Myocyte (in vitro differentiated cells): ENCODE measurements around the gene COL4A2. TPM values are rescaled to one million over a fixed set of nuclear protein-coding genes. Genes with fewer than 3 reads are reported as not detected.

Experiments
- DNase-seq: peaks from one replicate; pipeline ENCODE4 v3.0.0-alpha.2; 2012; ENCODE audit warnings: low read depth
- total RNA-seq: library from RNA; depleted of rRNA; stranded (reverse); fragments of >200 nt; gene quantifications from 2 replicates; pipeline ENCODE4 v1.2.3, GENCODE V29; 2014

COL4A2 gene
- total RNA-seq, 1 donor from 2014 or later: 71.7 TPM

DNA sequence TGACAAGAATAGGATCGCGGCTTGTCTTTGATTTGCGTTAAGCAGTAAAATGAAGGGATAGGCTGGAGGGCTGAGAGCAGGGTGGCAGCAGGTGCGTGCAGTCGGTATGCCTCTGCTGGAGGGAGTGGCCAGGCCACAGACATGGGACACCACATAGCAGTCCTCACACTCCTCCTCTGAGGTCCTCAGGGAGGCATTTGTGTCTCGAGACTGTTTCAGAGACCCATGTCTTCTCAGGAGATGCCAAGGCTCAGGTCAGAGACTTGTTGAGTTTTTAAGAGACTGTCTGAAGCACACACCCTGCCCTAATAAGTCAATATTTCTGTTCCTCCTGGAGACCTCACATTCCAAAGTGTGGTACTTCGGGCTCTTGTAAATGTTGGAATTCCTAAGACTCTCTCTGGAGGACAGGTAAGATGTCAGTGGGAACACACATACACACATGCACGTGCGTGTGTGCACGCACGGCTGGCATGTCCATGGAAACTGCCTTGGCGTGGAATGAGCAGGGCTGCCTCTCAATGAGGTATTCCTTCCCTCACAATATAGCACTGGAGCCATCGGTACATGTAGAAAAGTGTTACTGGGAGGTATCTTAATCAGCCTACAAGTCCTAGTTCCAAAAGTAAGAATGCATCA lies 46.4 kb downstream of the COL4A2 start:
- peak; percentile 40 for DNase-seq

DNA sequence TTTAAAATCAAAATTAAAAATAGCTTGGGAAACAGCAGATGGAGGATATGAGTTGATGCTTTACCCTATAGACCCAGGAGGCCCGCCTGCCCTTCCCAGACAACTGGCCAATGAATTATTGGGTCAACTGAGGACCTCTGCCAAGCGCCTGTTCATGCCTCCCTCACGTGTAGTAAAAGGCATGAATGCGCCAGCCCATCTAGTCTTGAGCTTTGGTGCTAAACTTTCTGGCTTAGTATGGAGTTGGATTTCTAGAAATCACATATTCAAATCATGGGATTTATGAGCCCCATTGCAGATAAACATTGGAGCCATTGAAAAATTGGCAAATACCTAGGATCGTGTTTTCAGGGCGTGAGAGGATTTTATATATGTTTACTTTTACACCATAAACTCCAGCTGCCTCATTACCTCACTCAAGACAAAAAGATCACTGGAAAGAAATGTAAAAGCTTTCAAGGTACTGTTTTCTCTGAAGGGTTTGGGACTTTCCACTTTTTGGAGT lies 47.1 kb downstream of the COL4A2 start:
- DNase-seq: no peak

GRCh38 chr13:110354715-110355473 lies 47.8 kb downstream of the COL4A2 start:
- no peak for DNase-seq

DNA sequence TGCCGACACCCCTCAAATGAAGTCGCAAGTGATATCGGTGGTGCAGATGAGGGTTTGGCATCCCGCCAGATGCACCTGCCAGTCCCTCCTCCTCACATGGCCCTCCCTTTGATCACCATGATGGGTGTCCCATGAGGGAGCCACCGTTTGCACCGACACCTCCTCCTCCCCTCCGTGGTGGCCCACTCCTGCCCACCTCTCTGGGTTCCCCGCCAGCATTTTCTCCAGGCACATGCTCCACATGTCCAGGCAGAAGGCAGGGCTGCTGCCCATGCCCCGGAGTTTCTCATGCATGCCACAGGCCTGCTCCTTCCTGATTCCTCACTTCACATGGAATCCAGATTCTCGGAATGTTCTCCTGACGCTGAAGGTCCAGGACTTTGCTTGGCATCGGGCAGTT lies 49.3 kb downstream of the COL4A2 start:
- DNase-seq: no peak

GRCh38 chr13:110358381-110358780 lies 51.3 kb downstream of the COL4A2 start:
- peak; percentile 67 for DNase-seq

GRCh38 chr13:110359840-110360301 lies 52.8 kb downstream of the COL4A2 start:
- no peak for DNase-seq

GRCh38 chr13:110360598-110360997 lies 53.5 kb downstream of the COL4A2 start:
- no peak for DNase-seq

- peak; percentile 61 for DNase-seq
Observed at GRCh38 chr13:110361365-110361911, 54.4 kb downstream of the COL4A2 start.

DNA sequence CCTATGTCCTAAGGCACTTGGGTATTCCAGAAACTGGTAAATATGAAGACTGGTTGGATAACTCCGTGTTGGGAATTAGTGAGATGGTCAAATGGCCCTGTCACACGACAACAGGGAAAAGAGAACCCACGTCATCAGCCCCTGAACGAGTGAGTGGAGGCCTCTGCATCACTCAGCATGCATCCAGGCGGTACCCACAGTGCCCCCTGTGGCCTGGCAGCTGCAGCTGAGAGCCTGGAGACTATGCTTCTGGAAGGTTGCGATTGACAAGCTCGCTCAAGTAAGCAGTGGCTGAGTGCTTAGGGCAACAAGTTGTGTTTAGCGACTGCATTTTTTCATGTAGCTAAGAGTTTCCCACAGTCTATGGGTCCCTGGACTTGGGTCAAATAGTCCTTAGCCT lies 55.9 kb downstream of the COL4A2 start:
- DNase-seq: no peak

DNA sequence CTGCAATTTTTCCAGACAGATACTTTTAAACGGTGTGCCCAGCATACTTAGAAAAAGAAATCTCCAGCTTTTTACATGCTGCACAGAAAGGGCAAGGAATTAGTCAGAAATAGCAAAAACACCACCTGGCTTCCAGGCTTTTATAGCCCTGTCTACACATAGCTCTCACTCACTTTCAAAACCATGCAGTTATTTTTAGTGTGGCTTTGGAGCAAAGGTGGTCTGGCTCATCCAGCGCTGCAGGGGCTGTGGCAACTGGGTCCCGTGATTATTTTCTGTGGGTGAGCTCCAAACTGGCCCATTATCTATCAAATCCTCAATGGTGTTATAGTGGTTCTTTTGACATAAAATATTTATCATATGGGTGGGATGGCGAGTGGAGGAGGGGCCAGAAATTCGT lies 57.0 kb downstream of the COL4A2 start:
- no peak for DNase-seq

DNA sequence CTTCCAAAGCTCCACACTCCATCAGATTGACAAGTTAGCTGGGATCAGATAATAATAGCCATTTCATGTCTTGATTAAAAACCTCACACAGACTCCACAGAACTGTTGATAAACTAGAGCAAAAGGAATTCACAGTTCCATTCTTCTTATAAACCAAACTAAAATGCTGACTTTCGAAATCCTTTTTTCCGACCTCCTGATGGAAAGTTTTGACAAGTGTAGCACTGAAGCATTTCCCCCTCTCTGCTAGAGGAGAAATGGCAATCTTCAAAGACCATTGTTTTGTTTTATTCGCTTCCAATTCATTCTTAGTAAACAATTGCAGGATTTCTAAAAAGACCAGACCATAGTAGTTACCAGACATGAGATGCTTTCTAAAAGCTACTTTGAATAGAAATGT lies 58.8 kb downstream of the COL4A2 start:
- no peak for DNase-seq

GRCh38 chr13:110366733-110367132 lies 59.6 kb downstream of the COL4A2 start:
- no peak for DNase-seq

- no peak for DNase-seq
Observed at GRCh38 chr13:110367620-110368019, 60.5 kb downstream of the COL4A2 start.

DNA sequence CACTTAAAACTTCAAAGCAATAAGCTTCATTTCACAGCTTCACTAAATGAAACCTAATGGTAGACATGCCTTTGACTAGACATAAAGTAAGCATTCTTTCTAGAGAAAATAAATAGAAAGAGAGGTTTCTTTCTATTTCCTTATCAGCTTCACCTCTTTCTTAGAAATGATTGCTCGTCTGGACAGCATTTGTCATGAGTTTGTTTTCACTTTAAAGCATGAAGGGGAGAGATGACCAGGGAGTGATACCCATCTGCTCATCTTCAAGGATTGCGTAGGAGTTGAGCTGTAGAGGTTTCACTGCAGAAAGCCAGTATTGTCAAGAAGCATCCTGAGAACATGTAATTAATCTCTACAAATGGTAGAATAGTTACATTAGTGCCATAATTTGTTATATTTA lies 61.3 kb downstream of the COL4A2 start:
- no peak for DNase-seq

GRCh38 chr13:110369400-110369799 lies 62.3 kb downstream of the COL4A2 start:
- DNase-seq: no peak

- DNase-seq: no peak
Observed at GRCh38 chr13:110371550-110372465, 64.7 kb downstream of the COL4A2 start.

GRCh38 chr13:110372676-110373075 lies 65.6 kb downstream of the COL4A2 start:
- no peak for DNase-seq

DNA sequence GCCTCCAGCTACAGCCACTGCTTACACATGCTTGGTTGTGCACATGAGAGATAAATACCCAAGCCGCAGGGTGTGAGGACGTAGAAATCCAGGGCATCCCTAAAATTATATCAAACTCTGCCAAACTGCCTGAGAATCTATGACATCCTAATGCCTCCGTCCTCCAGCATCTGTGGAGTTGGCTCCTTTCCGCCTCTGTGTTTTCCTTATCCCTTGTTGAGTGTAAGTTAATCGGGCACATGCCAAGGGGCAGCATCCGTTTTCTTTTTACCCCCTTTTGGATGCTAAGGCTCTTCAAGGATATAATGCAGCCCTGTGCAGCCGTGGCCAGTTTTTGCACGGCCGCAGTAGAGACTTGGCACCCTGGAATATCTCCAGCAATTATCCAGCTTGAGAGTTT lies 66.5 kb downstream of the COL4A2 start:
- no peak for DNase-seq

- DNase-seq: no peak
Observed at GRCh38 chr13:110374431-110375370, 67.6 kb downstream of the COL4A2 start.

GRCh38 chr13:110376120-110376519 lies 69.0 kb downstream of the COL4A2 start:
- DNase-seq: no peak
